Endodermal cell (in vitro differentiated cells): ENCODE data around the gene LELP1. TPM values are rescaled to one million over a fixed set of nuclear protein-coding genes. Genes with fewer than 3 reads are reported as not detected.

Experiments used
- DNase-seq: peaks from one replicate; pipeline ENCODE4 v3.0.0-alpha.2; 2017
- H3K27ac ChIP-seq: 2 replicates; pipeline ENCODE4 v1.5.1; 2013; ENCODE audit warnings: mild to moderate bottlenecking, low read depth, low read length, moderate library complexity
- H3K27me3 ChIP-seq: 2 replicates; pipeline ENCODE4 v1.6.1; 2013; ENCODE audit warnings: mild to moderate bottlenecking, low read length, moderate library complexity; ENCODE audit not compliant: insufficient read depth, control insufficient read depth, poor library complexity, severe bottlenecking
- H3K36me3 ChIP-seq: 2 replicates; pipeline ENCODE4 v1.7.0; 2013; ENCODE audit warnings: mild to moderate bottlenecking, low read length, moderate library complexity; ENCODE audit not compliant: control insufficient read depth, insufficient read depth
- H3K4me1 ChIP-seq: one replicate; pipeline ENCODE4 v1.7.0; 2013; ENCODE audit warnings: low read length; ENCODE audit not compliant: control insufficient read depth, insufficient read depth
- H3K4me3 ChIP-seq: 2 replicates; pipeline ENCODE4 v1.5.1; 2013; ENCODE audit warnings: mild to moderate bottlenecking, low read length, moderate library complexity
- H3K9ac ChIP-seq: 2 replicates; pipeline ENCODE4 v1.6.1; 2013; ENCODE audit warnings: mild to moderate bottlenecking, low read length, moderate library complexity; ENCODE audit not compliant: poor library complexity, severe bottlenecking; ENCODE audit errors: extremely low read depth
- H3K9me3 ChIP-seq: 2 replicates; pipeline ENCODE4 v1.6.1; 2013; ENCODE audit warnings: mild to moderate bottlenecking, low read length, moderate library complexity; ENCODE audit not compliant: control insufficient read depth
- H3K27ac Mint-ChIP-seq: 2 replicates; pipeline ENCODE4 v1.8.0; 2020; ENCODE audit warnings: mixed read lengths
- H3K27me3 Mint-ChIP-seq: 2 replicates; pipeline ENCODE4 v1.8.0; 2021; ENCODE audit warnings: mild to moderate bottlenecking, mixed read lengths; ENCODE audit not compliant: insufficient read depth
- H3K36me3 Mint-ChIP-seq: 2 replicates; pipeline ENCODE4 v1.8.0; 2020; ENCODE audit warnings: low read depth, mixed read lengths
- H3K4me1 Mint-ChIP-seq: 2 replicates; pipeline ENCODE4 v1.8.0; 2020; ENCODE audit warnings: mixed read lengths
- H3K4me3 Mint-ChIP-seq: 2 replicates; pipeline ENCODE4 v1.8.0; 2020; ENCODE audit warnings: mild to moderate bottlenecking, moderate library complexity, mixed read lengths
- H3K9me3 Mint-ChIP-seq: 2 replicates; pipeline ENCODE4 v1.8.0; 2020; ENCODE audit warnings: mild to moderate bottlenecking, mixed read lengths
- WGBS, 2 experiments: methylation state at CpG; one replicate each; pipeline versions ENCODE4 v1.1.5 to v1.1.7; 2013; ENCODE audit warnings: missing lambda C conversion rate in 2 of 2, mixed read lengths in 1 of 2; ENCODE audit not compliant: insufficient coverage in 1 of 2, insufficient read length in 1 of 2; 5-methylcytosine and 5-hydroxymethylcytosine counted together
- total RNA-seq, 2 donors: library from RNA; stranded (reverse); fragmentation: NEBNext Ultra II Directional in 1 of 2; extraction: Animal tissue kit (Norgen Biotek cat#: 25700) in 1 of 2; gene quantifications; 2 replicates in 1 of 2; 3 replicates in 1 of 2; pipeline ENCODE4 v1.2.1, GENCODE V29; 2021
- TF ChIP-seq, protein P1 (sequence below): fragments of 200-600 bp; sonication (generic); conservative IDR thresholded peaks from 2 replicates; pipeline ENCODE4 v1.5.0; 2021; ENCODE audit warnings: antibody characterized with exemption, mild to moderate bottlenecking

Gene LELP1
- total RNA-seq, 2 donors from 2014 or later = not detected

DNA sequence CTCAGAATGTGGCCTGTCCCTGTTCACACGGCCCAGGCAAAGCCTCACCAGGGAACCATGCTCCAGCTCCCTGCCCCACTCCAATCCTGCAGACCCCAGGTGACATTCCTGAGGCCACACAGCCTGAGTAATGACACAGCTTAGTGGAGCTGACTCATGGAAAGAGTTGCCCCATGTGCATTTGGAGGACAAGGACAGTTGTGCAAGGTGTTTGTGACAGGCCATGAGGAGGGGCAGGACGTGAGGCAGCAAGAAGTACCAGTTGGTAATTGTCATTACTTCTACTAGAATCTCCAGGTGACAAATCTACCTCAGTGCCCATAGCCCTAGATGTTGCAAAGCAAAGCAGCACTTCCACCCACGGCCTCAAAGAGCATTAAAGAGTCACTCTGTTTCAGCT lies 29.3 kb downstream of the LELP1 start:
- peaks cover 6% of the 10 kb centered on the region for H3K4me1 Mint-ChIP-seq
- peaks cover 4% of the 10 kb centered on the region for H3K27me3 Mint-ChIP-seq

DNA sequence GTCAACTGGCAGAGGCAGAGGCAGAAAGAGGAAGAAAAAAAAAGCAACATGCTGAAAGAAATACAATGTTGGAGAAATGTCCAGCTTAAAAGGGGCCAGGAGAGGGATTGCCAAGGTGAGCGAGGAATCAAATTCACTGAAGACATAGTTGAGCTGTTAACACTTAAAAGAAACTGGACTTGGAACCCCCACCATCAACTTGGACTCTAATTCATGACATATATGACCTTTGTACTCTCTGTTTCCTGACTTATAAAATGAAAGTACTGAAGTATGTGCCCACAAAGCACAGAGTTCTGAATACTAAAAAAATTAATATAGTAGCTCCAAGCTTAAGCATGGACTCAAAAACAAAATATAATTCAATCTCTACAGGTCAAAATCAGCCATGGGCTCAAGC lies 30.2 kb downstream of the LELP1 start:
- Histone ChIP-seq H3K9me3 (no peaks in the 10 kb centered on the region), H3K4me3 (no peak overlapping the region), H3K36me3 (no peaks in the 10 kb centered on the region), H3K27me3 (no peaks in the 10 kb centered on the region), H3K27ac (no peak overlapping the region), H3K9ac (no peak overlapping the region), H3K4me1 (no peaks in the 10 kb centered on the region)
- DNase-seq = no peak
- H3K27me3 Mint-ChIP-seq = peaks cover 5% of the 10 kb centered on the region
- no peak overlapping the region for H3K27ac Mint-ChIP-seq
- no peaks in the 10 kb centered on the region for H3K9me3 Mint-ChIP-seq
- WGBS, 2 experiments = 89 to 100% methylated on average over 1 of the region's 1 CpG
- no peak overlapping the region for H3K4me3 Mint-ChIP-seq
- TF ChIP-seq, protein P1, sequence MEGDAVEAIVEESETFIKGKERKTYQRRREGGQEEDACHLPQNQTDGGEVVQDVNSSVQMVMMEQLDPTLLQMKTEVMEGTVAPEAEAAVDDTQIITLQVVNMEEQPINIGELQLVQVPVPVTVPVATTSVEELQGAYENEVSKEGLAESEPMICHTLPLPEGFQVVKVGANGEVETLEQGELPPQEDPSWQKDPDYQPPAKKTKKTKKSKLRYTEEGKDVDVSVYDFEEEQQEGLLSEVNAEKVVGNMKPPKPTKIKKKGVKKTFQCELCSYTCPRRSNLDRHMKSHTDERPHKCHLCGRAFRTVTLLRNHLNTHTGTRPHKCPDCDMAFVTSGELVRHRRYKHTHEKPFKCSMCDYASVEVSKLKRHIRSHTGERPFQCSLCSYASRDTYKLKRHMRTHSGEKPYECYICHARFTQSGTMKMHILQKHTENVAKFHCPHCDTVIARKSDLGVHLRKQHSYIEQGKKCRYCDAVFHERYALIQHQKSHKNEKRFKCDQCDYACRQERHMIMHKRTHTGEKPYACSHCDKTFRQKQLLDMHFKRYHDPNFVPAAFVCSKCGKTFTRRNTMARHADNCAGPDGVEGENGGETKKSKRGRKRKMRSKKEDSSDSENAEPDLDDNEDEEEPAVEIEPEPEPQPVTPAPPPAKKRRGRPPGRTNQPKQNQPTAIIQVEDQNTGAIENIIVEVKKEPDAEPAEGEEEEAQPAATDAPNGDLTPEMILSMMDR = no peak
- H3K4me1 Mint-ChIP-seq = peaks cover 6% of the 10 kb centered on the region
- no peaks in the 10 kb centered on the region for H3K36me3 Mint-ChIP-seq

More for the DNA sequence above, 29.3 kb downstream of the LELP1 start:
- H3K36me3 Mint-ChIP-seq = no peaks in the 10 kb centered on the region
- no peaks in the 10 kb centered on the region for H3K27me3 ChIP-seq
- H3K4me3 Mint-ChIP-seq = no peak overlapping the region
- no peaks in the 10 kb centered on the region for H3K9me3 Mint-ChIP-seq
- DNase-seq = no peak
- no peaks in the 10 kb centered on the region for H3K36me3 ChIP-seq
- WGBS, 2 experiments = 74 to 88% methylated on average over 2 to 3 of the region's 3 CpGs
- H3K4me1 ChIP-seq = no peaks in the 10 kb centered on the region
- H3K9me3 ChIP-seq = no peaks in the 10 kb centered on the region
- H3K9ac ChIP-seq = no peak overlapping the region
- TF ChIP-seq, protein P1 = no peak
- H3K27ac Mint-ChIP-seq = no peak overlapping the region
- no peak overlapping the region for H3K27ac ChIP-seq
- H3K4me3 ChIP-seq = no peak overlapping the region

DNA sequence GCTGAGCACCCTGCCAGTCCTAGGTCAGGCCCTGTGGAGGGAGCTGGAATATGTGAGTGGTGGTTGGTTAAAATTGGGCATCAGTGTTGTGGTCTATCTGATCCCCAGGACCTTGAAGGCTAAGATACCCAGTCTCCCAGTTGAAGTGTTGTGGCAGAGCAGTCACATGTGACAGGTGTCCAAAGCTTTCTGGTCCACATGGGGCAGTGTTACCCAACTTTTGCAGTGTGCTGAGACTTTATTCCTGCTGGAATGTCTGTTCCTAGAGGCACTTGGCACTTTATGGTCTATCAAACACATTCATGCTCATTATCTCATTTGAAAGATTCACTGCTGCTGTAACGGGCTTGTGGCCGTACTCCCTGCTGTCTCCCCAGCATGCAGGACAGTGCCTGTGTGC lies 35.3 kb downstream of the LELP1 start:
- peak; percentile 42 for DNase-seq
- Histone ChIP-seq H3K9ac (no peak overlapping the region), H3K4me3 (no peak overlapping the region), H3K9me3 (no peaks in the 10 kb centered on the region), H3K27me3 (no peaks in the 10 kb centered on the region), H3K4me1 (no peaks in the 10 kb centered on the region), H3K27ac (no peak overlapping the region), H3K36me3 (no peaks in the 10 kb centered on the region)
- Mint-ChIP-seq H3K4me1 (peaks cover 6% of the 10 kb centered on the region), H3K36me3 (no peaks in the 10 kb centered on the region), H3K27ac (no peak overlapping the region), H3K4me3 (no peak overlapping the region), H3K9me3 (no peaks in the 10 kb centered on the region), H3K27me3 (peaks cover 2% of the 10 kb centered on the region)
- TF ChIP-seq, protein P1 = peak; percentile 68
- WGBS, 2 experiments = 80 to 100% methylated on average over 2 of the region's 2 CpGs
